Muscle of leg (tissue), 11 donors: ENCODE measurements around the gene FTL. TPM values are rescaled to one million over a fixed set of nuclear protein-coding genes. Genes with fewer than 3 reads are reported as not detected.

ENCODE experiments used
- DNase-seq: peaks from one replicate; pipeline ENCODE4 v3.0.0; 2013
- H3K27ac ChIP-seq: one replicate; pipeline ENCODE4 v1.5.1; 2013; ENCODE audit warnings: mild to moderate bottlenecking, low read length, control low read depth
- H3K27me3 ChIP-seq: one replicate; pipeline ENCODE4 v1.6.1; 2013; ENCODE audit warnings: low read length; ENCODE audit not compliant: control insufficient read depth, insufficient read depth
- H3K36me3 ChIP-seq: one replicate; pipeline ENCODE4 v1.6.1; 2013; ENCODE audit warnings: low read length; ENCODE audit not compliant: control insufficient read depth, insufficient read depth
- H3K4me1 ChIP-seq: one replicate; pipeline ENCODE4 v1.6.1; 2013; ENCODE audit warnings: low read length; ENCODE audit not compliant: control insufficient read depth, insufficient read depth
- H3K4me3 ChIP-seq: one replicate; pipeline ENCODE4 v1.5.1; 2013; ENCODE audit warnings: low read length, control low read depth
- H3K9me3 ChIP-seq: replicated peaks from 2 replicates; pipeline ENCODE4 v1.6.1; 2013; ENCODE audit warnings: low read depth, low read length; ENCODE audit not compliant: control insufficient read depth
- WGBS: methylation state at CpG from one replicate; pipeline ENCODE4 v1.1.5; 2013; ENCODE audit warnings: missing lambda C conversion rate; ENCODE audit not compliant: insufficient coverage; 5-methylcytosine and 5-hydroxymethylcytosine counted together
- polyA plus RNA-seq, 8 donors: library from polyadenylated mRNA; unstranded; fragments of 120-200 nt; gene quantifications; one replicate each; pipeline versions ENCODE4 v1.2.1 to v1.2.3, GENCODE V29; 2013; ENCODE audit warnings: inconsistent platforms in 1 of 8, low replicate concordance in 1 of 8; ENCODE audit not compliant: insufficient read length in 8 of 8, insufficient read depth in 1 of 8
- total RNA-seq: library from RNA; stranded (reverse); fragments of 120-200 nt; gene quantifications from one replicate; pipeline ENCODE4 v1.2.4, GENCODE V29; 2013

FTL gene
- total and polyA plus RNA-seq, 9 donors = 576 to 914 (median 756) TPM

DNA sequence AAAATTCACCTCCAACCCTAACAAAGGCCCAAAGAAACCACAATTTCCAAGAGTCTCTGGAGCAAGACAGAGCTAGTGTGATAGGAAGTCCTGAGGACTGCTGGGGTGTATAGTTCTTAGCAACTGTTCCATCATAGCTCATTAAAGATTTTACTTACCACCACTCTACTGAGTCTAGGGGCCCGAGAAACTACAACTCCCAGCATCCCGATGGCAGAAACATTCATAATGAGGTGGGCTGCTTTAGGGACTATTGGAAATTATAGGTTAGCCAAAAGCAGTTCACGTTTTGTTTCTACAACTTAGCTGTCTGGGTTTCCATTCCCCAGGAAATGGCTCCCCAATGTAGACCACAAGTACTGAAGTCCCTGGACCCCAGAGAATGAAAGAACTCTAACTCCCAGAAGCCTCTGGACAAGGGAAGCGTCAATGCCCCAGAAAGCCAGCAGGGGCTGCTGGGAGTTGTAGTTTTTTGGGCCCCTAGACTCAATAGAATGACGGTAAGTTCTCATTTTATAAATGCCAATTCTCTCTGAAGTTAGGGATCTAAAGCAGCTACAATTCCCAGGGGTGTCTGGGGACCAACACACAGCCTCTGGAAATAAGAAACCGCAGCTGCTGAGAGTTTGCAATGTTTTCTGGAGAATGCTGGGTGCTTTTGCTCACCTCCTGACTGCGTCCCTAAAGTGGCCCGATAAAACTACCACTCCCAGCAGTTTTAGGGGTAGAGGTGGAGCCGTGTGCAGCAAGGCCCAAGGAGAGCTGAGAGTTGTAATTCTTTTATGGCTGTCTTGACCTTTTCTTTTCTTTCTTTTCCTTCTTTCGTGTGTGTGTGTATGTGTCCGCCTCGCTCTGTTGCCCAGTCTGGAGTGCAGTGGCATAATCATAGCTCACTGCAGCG is 11.1 kb downstream of the FTL start:
- DNase-seq = peak; percentile 66
- no peaks in the 10 kb centered on the region for H3K9me3 ChIP-seq
- H3K4me1 ChIP-seq = peaks cover 17% of the 10 kb centered on the region
- peaks cover 61% of the 10 kb centered on the region for H3K36me3 ChIP-seq
- no peak overlapping the region for H3K27ac ChIP-seq
- H3K27me3 ChIP-seq = no peaks in the 10 kb centered on the region
- no peak overlapping the region for H3K4me3 ChIP-seq
- WGBS = 91% methylated on average over 4 of the region's 13 CpGs

- no peaks in the 10 kb centered on the region for H3K27me3 ChIP-seq
- no peaks in the 10 kb centered on the region for H3K9me3 ChIP-seq
- 80% methylated on average over 1 of the region's 2 CpGs for WGBS
- H3K4me1 ChIP-seq = peaks cover 17% of the 10 kb centered on the region
- no peak for DNase-seq
- no peak overlapping the region for H3K4me3 ChIP-seq
- peaks cover 62% of the 10 kb centered on the region for H3K36me3 ChIP-seq
- H3K27ac ChIP-seq = no peak overlapping the region
Measured at GRCh38 chr19:48977061-48977460, 12.0 kb downstream of the FTL start.

DNA sequence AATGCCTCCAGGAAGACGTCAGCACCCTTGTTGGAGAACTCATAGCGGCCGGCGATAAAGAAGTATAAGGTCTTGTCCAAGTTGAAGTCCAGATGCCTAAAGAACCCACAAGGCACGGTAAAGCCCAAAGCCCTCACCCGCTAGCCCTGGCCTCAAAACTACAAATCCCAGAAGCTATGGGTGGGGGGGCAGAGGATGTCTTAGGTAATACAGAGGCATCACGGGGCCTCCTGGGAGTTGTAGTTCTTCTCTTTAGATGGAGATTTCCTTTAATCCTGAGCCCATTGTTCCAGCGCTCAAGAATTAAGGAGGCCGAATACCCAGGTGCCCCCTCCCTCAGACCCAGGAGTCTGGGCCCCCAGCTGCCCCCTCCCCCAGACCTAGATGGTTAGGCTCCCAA is 17.2 kb downstream of the FTL start:
- Histone ChIP-seq H3K9me3 (no peaks in the 10 kb centered on the region), H3K27ac (no peak overlapping the region), H3K27me3 (no peaks in the 10 kb centered on the region), H3K36me3 (peaks cover 72% of the 10 kb centered on the region), H3K4me3 (no peak overlapping the region), H3K4me1 (peaks cover 17% of the 10 kb centered on the region)
- 80% methylated on average over 1 of the region's 9 CpGs for WGBS
- DNase-seq = no peak

GRCh38 chr19:48985711-48986110 is 20.6 kb downstream of the FTL start:
- H3K27ac ChIP-seq = no peak overlapping the region
- no peak for DNase-seq
- H3K4me3 ChIP-seq = no peak overlapping the region
- H3K36me3 ChIP-seq = peaks cover 81% of the 10 kb centered on the region
- H3K4me1 ChIP-seq = peaks cover 21% of the 10 kb centered on the region
- H3K9me3 ChIP-seq = no peaks in the 10 kb centered on the region
- H3K27me3 ChIP-seq = no peaks in the 10 kb centered on the region
- 96% methylated on average over 13 of the region's 13 CpGs for WGBS

GRCh38 chr19:48986211-48986610 is 21.1 kb downstream of the FTL start:
- 92% methylated on average over 1 of the region's 3 CpGs for WGBS
- Histone ChIP-seq H3K4me3 (no peak overlapping the region), H3K9me3 (no peaks in the 10 kb centered on the region), H3K4me1 (peaks cover 26% of the 10 kb centered on the region), H3K27me3 (no peaks in the 10 kb centered on the region), H3K36me3 (peaks cover 84% of the 10 kb centered on the region), H3K27ac (no peak overlapping the region)
- DNase-seq = no peak

GRCh38 chr19:48987323-48987722 is 22.2 kb downstream of the FTL start:
- Histone ChIP-seq H3K27ac (no peak overlapping the region), H3K9me3 (no peaks in the 10 kb centered on the region), H3K36me3 (peaks cover 74% of the 10 kb centered on the region), H3K27me3 (no peaks in the 10 kb centered on the region), H3K4me3 (no peak overlapping the region), H3K4me1 (peaks cover 37% of the 10 kb centered on the region)
- no peak for DNase-seq
- 81% methylated on average over 5 of the region's 7 CpGs for WGBS

GRCh38 chr19:48988286-48988685 is 23.2 kb downstream of the FTL start:
- 96% methylated on average over 4 of the region's 7 CpGs for WGBS
- peaks cover 42% of the 10 kb centered on the region for H3K4me1 ChIP-seq
- H3K9me3 ChIP-seq = no peaks in the 10 kb centered on the region
- peaks cover 65% of the 10 kb centered on the region for H3K36me3 ChIP-seq
- no peak overlapping the region for H3K27ac ChIP-seq
- no peak overlapping the region for H3K4me3 ChIP-seq
- DNase-seq = no peak
- H3K27me3 ChIP-seq = no peaks in the 10 kb centered on the region

DNA sequence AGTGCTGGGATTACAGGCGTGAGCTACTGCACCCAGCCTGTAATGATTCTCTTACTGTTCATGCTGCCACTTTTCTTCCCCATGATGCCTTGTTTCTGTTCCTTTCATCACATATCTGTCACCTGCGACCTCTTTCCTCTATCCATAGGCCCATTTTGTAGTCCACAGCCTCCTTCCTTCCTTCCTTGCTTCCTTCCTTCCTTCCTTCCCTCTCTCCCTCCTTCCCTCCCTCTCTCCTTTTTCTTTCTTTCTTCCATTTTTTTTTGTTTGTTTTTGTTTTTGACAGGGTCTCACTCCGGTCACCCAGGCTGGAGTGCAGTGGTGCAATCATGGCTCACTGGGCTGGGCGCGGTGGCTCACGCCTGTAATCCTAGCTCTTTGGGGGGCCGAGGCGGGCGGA is 23.8 kb downstream of the FTL start:
- Histone ChIP-seq H3K27ac (peak overlapping the region; percentile 98), H3K36me3 (peaks cover 59% of the 10 kb centered on the region), H3K9me3 (no peaks in the 10 kb centered on the region), H3K27me3 (no peaks in the 10 kb centered on the region), H3K4me1 (peaks cover 42% of the 10 kb centered on the region), H3K4me3 (no peak overlapping the region)
- no peak for DNase-seq
- WGBS = 88% methylated on average over 8 of the region's 9 CpGs

DNA sequence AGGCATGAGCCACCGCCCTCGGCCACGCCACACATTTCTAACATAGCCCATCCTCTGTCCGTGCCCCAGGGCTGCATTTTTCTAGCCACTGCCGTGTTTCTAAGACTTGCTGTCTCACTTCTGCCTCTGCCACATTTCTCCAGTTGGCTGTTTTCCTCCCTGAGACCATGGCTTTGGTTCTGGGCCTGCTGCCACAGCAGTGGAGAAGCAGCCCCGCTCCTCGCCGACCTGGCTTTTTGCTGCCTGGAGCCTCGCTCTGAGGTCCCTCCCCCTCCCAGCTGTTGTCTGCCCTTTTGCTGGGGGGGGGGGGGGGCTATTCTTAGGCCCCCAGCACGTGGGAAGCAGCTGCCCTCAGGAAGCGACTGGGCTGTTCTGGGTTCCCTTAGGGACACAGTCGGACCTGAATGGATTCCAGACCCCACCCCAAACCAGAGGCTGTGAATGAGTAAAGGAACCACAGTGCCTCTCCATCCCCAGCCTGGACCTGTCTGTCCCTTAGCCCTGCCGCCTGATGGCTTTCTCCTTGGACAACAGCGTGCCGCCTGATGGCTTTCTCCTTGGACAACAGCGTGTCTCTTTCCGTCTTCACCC is 24.7 kb downstream of the FTL start:
- 77% methylated on average over 11 of the region's 17 CpGs for WGBS
- no peaks in the 10 kb centered on the region for H3K9me3 ChIP-seq
- peak overlapping the region; percentile 8 for H3K4me3 ChIP-seq
- H3K27me3 ChIP-seq = no peaks in the 10 kb centered on the region
- H3K36me3 ChIP-seq = peaks cover 56% of the 10 kb centered on the region
- peak overlapping the region; percentile 98 for H3K27ac ChIP-seq
- DNase-seq = peak; percentile 82
- peaks cover 50% of the 10 kb centered on the region for H3K4me1 ChIP-seq

- no peaks in the 10 kb centered on the region for H3K27me3 ChIP-seq
- H3K36me3 ChIP-seq = peaks cover 50% of the 10 kb centered on the region
- peak overlapping the region; percentile 8 for H3K4me3 ChIP-seq
- WGBS = 71% methylated on average over 4 of the region's 4 CpGs
- peak overlapping the region; percentile 98 for H3K27ac ChIP-seq
- H3K9me3 ChIP-seq = no peaks in the 10 kb centered on the region
- H3K4me1 ChIP-seq = peaks cover 52% of the 10 kb centered on the region
- no peak for DNase-seq
Measured at GRCh38 chr19:48990400-48990799, 25.3 kb downstream of the FTL start.
